HEK293 (cell line): ENCODE measurements around the gene EYA2.

Experiments
- ZBTB44 ChIP-seq: fragments of 450-650 bp; IDR thresholded peaks from 2 replicates; pipeline ENCODE4 v1.5.1; 2018; ENCODE audit warnings: missing biosample characterization, mild to moderate bottlenecking, missing genetic modification characterization
- ZNF157 ChIP-seq: fragments of 450-650 bp; formaldehyde crosslinking; IDR thresholded peaks from 2 replicates; pipeline ENCODE4 v1.5.1; 2016; ENCODE audit warnings: missing biosample characterization, missing genetic modification characterization
- ZNF48 ChIP-seq: fragments of 450-650 bp; formaldehyde crosslinking; IDR thresholded peaks from 2 replicates; pipeline ENCODE4 v1.5.1; 2016; ENCODE audit warnings: missing biosample characterization, missing genetic modification characterization

GRCh38 chr20:47227119-47227518, 332.5 kb downstream of the EYA2 start:
- TF ChIP-seq ZBTB44 (tag by site-specific recombination) (no peak), ZNF48 (tag by site-specific recombination) (no peak), ZNF157 (tag by site-specific recombination) (no peak)
